ENCODE data around the gene RASGRP2.

The RASGRP2 gene

GRCh38 chr11:64754124-64754918, 10.4 kb upstream of the RASGRP2 start:
- no peak overlapping the region for H3K4me3 Mint-ChIP-seq
- peaks cover 15% of the 10 kb centered on the region for H3K36me3 Mint-ChIP-seq
- peak overlapping the region; percentile 48 for H3K27ac Mint-ChIP-seq
- H3K4me1 Mint-ChIP-seq = peaks cover 32% of the 10 kb centered on the region
- no peaks in the 10 kb centered on the region for H3K9me3 Mint-ChIP-seq
- no peak for ATAC-seq
- DNase-seq (ENCODE audit: low spot score in 2 of 2) = no peak

- ATAC-seq = no peak
- H3K27ac Mint-ChIP-seq = no peak overlapping the region
- no peak overlapping the region for H3K4me3 Mint-ChIP-seq
- peaks cover 31% of the 10 kb centered on the region for H3K4me1 Mint-ChIP-seq
- DNase-seq (ENCODE audit: low spot score in 2 of 2) = no peak
- H3K36me3 Mint-ChIP-seq = peaks cover 12% of the 10 kb centered on the region
- no peaks in the 10 kb centered on the region for H3K9me3 Mint-ChIP-seq
Measured at GRCh38 chr11:64753380-64754123, 9.6 kb upstream of the RASGRP2 start.

- Mint-ChIP-seq H3K27ac (no peak overlapping the region), H3K4me1 (peaks cover 31% of the 10 kb centered on the region), H3K4me3 (no peak overlapping the region), H3K9me3 (no peaks in the 10 kb centered on the region), H3K36me3 (peaks cover 9% of the 10 kb centered on the region)
- DNase-seq (ENCODE audit: low spot score in 2 of 2) = no peak
- ATAC-seq = no peak
Measured at GRCh38 chr11:64753019-64753379, 9.1 kb upstream of the RASGRP2 start.

GRCh38 chr11:64752175-64752970, 8.4 kb upstream of the RASGRP2 start:
- H3K4me1 Mint-ChIP-seq = peaks cover 31% of the 10 kb centered on the region
- H3K4me3 Mint-ChIP-seq = no peak overlapping the region
- DNase-seq (ENCODE audit: low spot score in 2 of 2) (no peak), ATAC-seq (no peak)
- H3K9me3 Mint-ChIP-seq = no peaks in the 10 kb centered on the region
- H3K27ac Mint-ChIP-seq = no peak overlapping the region
- H3K36me3 Mint-ChIP-seq = peaks cover 9% of the 10 kb centered on the region

GRCh38 chr11:64751580-64751979, 7.6 kb upstream of the RASGRP2 start:
- H3K4me3 Mint-ChIP-seq = no peak overlapping the region
- ATAC-seq (no peak), DNase-seq (ENCODE audit: low spot score in 2 of 2) (no peak)
- H3K27ac Mint-ChIP-seq = no peak overlapping the region
- H3K4me1 Mint-ChIP-seq = peaks cover 31% of the 10 kb centered on the region
- H3K9me3 Mint-ChIP-seq = no peaks in the 10 kb centered on the region
- peaks cover 9% of the 10 kb centered on the region for H3K36me3 Mint-ChIP-seq

- peak overlapping the region; percentile 63 for H3K27ac Mint-ChIP-seq
- no peak for ATAC-seq
Measured at GRCh38 chr11:64751136-64751535, 7.2 kb upstream of the RASGRP2 start.

GRCh38 chr11:64750361-64751054, 6.6 kb upstream of the RASGRP2 start:
- Mint-ChIP-seq H3K4me1 (peaks cover 39% of the 10 kb centered on the region), H3K4me3 (no peak overlapping the region), H3K36me3 (peaks cover 10% of the 10 kb centered on the region), H3K9me3 (no peaks in the 10 kb centered on the region), H3K27ac (peak overlapping the region; percentile 63)
- DNase-seq (ENCODE audit: low spot score in 2 of 2) (no peak), ATAC-seq (no peak)

More at GRCh38 chr11:64751136-64751535, 7.2 kb upstream of the RASGRP2 start:
- Mint-ChIP-seq H3K4me1 (peaks cover 33% of the 10 kb centered on the region), H3K9me3 (no peaks in the 10 kb centered on the region), H3K36me3 (peaks cover 9% of the 10 kb centered on the region), H3K4me3 (no peak overlapping the region)
- no peak for DNase-seq (ENCODE audit: low spot score in 2 of 2)

- DNase-seq (ENCODE audit: low spot score in 2 of 2) = no peak
- Mint-ChIP-seq H3K36me3 (peaks cover 24% of the 10 kb centered on the region), H3K27ac (peak overlapping the region; percentile 46), H3K9me3 (no peaks in the 10 kb centered on the region), H3K4me1 (peaks cover 49% of the 10 kb centered on the region), H3K4me3 (no peak overlapping the region)
- no peak for ATAC-seq
Measured at GRCh38 chr11:64747961-64748665, 4.2 kb upstream of the RASGRP2 start.

GRCh38 chr11:64746486-64746885, 2.5 kb upstream of the RASGRP2 start:
- Mint-ChIP-seq H3K4me1 (peaks cover 47% of the 10 kb centered on the region), H3K36me3 (peaks cover 24% of the 10 kb centered on the region), H3K4me3 (peak overlapping the region; percentile 91), H3K9me3 (no peaks in the 10 kb centered on the region), H3K27ac (no peak overlapping the region)
- ATAC-seq (no peak), DNase-seq (ENCODE audit: low spot score in 2 of 2) (no peak)

- Mint-ChIP-seq H3K36me3 (peaks cover 24% of the 10 kb centered on the region), H3K27ac (peak overlapping the region; percentile 79), H3K4me1 (peaks cover 48% of the 10 kb centered on the region), H3K4me3 (peak overlapping the region; percentile 91), H3K9me3 (no peaks in the 10 kb centered on the region)
- peak; percentile 53 to 88 for DNase-seq (ENCODE audit: low spot score in 2 of 2)
- ATAC-seq = peak; percentile 54
Measured at GRCh38 chr11:64745521-64746328, 1.8 kb upstream of the RASGRP2 start.

GRCh38 chr11:64745189-64745520, 1.2 kb upstream of the RASGRP2 start:
- Mint-ChIP-seq H3K36me3 (peaks cover 24% of the 10 kb centered on the region), H3K4me1 (peaks cover 48% of the 10 kb centered on the region)
- DNase-seq (ENCODE audit: low spot score in 2 of 2) = peak; percentile 37 to 81

GRCh38 chr11:64744544-64745188, 724 bp upstream of the RASGRP2 start:
- Mint-ChIP-seq H3K27ac (peak overlapping the region; percentile 84), H3K9me3 (no peaks in the 10 kb centered on the region), H3K4me3 (peak overlapping the region; percentile 92), H3K36me3 (peaks cover 21% of the 10 kb centered on the region), H3K4me1 (peaks cover 47% of the 10 kb centered on the region)
- no peak for ATAC-seq
- DNase-seq (ENCODE audit: low spot score in 2 of 2) = no peak

More at GRCh38 chr11:64745189-64745520, 1.2 kb upstream of the RASGRP2 start:
- peak; percentile 3 for ATAC-seq
- peak overlapping the region; percentile 79 for H3K27ac Mint-ChIP-seq
- H3K4me3 Mint-ChIP-seq = peak overlapping the region; percentile 91
- H3K9me3 Mint-ChIP-seq = no peaks in the 10 kb centered on the region

GRCh38 chr11:64742889-64743590, 902 bp downstream of the RASGRP2 start:
- peak; percentile 90 to 94 for DNase-seq (ENCODE audit: low spot score in 2 of 2)
- Mint-ChIP-seq H3K4me3 (peak overlapping the region; percentile 92), H3K4me1 (peaks cover 47% of the 10 kb centered on the region), H3K36me3 (peaks cover 27% of the 10 kb centered on the region), H3K9me3 (no peaks in the 10 kb centered on the region), H3K27ac (no peak overlapping the region)
- ATAC-seq = peak; percentile 60
